HG03432 (cell line): ENCODE measurements around the gene SLC17A6.

Source experiments
- ATAC-seq: cut with Tn5 transposase; IDR thresholded peaks from one replicate; pipeline ENCODE4 v1.9.1; 2021; ENCODE audit warnings: mild to moderate bottlenecking, moderate library complexity; ENCODE audit not compliant: unreplicated experiment

The SLC17A6 gene

DNA sequence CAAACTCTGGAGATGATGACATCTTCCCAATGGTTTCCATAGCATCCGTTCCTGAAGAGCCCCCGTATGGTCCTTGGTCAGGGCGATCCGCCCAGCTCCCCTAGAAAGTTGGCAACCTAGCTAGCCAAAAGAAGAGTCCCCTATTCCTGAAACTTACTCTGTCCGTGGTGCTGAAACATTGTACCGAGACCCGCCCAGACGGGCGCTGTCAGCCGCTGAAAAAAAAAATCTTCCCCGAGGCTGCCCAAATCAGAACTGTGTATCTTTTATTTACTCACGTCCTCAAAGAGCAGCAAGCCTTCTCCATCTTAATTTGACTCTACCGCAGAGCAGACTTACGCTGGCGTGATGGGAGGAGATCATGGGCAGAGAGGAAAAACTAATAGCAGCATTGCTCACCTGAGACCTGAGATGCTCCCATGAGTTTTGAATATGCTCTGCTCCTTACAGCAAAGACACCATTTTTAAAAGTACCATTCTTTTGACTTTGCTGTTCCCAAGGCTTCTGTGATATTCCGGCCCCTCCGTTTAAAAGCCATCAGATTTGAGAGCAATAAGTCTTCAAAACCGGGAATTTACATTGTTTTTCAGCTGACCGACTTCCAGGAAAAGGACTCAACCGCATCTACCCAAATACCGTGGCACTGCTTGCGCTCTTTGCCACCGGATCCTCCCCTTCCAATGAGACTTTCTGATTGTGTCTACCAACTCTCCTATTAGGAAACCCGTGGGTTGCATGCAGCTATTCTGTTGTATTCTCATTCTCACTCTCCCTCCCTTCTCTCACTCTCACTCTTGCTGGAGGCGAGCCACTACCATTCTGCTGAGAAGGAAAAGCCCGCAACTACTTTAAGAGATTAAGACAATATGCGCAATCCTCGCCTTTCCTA, at the start of gene SLC17A6:
TSS of gene SLC17A6 (plus strand) at position 786 of the 890 bp plus-strand sequence. CDS start 153 bp downstream, outside the sequence.
- ATAC-seq = peak; percentile 66

DNA sequence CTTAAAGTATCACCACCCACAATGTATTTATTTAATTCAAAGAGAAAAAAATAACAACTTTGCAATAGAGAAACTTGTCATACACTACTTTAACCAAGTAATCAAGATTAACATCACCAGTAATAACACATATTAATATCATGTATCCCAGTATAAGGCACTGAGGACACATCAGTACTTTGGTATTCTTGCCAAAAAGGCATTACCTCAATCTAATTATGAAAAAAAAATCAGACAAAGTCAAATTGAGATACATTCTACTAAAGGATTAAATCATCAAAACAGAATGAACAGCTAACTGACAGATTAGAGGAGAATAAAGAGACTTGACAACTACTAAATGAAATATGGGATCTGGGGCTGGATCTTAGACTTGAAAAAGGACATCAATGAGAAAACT, 35.8 kb upstream of the SLC17A6 start:
- ATAC-seq = no peak

DNA sequence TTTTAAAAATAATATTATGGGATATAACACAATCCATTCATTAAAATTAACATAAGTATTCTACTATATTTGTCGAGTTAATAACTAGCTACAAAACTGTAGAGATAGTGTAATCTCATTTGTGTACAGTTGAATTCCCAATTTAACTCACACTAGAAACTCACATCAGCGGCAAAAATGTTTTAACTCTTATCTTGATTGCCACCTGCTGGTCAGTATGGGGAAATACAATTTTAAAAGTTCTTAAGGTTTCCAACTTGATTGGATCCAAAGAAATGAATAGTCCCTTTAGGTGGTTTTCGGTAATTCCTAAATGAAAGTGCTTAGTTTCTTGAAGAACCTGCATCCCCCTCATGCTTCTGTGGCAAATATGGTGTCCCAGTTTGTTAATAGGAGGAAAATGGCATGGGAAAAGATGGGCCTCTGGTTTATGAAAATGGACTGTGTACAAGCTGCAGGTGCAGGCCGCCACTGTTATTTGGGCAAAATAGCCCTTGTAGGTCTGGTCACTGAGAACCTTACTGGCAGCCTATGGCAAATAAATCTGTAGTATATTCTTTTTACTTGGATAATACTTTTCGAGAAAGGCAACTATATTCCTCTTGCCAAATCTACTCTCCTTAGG, 33.7 kb upstream of the SLC17A6 start:
- no peak for ATAC-seq

DNA sequence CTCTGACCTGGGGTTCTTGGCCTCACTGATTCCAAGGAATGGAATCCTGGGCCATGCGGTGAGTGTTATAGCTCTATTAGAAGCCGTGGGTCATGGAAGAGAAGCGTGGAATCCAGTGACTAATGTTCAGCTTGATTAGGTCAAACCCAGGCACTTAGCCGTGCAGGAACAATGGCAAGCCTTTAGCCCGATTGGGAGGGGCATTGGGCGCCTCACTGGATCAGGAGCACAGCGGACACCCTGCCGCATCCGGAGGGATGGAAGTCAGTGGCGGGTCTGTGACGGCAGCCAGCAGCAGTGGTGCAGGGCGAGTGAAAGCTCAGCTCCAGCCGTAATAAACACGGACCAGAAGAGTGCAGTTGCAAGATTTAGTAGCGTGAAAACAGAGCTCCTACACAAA, 20.5 kb upstream of the SLC17A6 start:
- no peak for ATAC-seq

DNA sequence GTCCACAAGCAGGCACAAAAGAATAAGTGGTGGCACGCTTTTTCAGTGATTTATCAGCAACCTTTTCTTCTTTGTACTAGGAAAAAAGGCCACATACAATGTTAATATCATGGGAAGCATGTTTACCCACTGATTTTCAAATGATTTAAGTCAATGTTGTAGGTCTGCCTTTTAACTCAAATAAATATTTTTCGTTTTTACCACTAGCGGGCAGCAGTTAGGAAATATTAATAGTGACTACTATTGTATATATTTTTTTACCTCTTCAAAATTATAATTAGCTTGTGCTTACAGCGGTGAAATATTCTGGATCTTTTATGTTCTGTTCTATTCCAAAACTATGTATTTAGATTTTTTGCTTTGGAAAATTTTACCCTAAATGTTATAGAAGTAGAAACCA, 6.4 kb upstream of the SLC17A6 start:
- no peak for ATAC-seq

DNA sequence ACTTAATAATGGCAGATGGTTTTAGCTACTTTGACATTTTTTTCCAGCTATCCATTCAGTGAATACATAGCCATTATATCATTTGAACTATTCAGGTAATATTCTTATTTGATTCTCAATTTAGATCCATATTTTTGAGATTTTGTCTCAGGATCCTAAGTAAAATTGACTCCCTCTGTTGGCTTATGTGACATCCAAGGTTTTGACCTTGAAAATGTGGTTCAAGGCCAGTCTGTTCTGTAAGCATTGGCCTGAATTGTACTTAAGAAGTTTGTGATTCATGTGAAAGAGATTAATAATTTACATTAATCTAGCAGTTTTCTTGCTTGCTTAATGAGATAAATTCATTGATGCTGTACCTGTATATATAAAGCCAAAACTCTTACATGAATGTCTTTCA, 1.6 kb upstream of the SLC17A6 start:
- ATAC-seq = no peak

DNA sequence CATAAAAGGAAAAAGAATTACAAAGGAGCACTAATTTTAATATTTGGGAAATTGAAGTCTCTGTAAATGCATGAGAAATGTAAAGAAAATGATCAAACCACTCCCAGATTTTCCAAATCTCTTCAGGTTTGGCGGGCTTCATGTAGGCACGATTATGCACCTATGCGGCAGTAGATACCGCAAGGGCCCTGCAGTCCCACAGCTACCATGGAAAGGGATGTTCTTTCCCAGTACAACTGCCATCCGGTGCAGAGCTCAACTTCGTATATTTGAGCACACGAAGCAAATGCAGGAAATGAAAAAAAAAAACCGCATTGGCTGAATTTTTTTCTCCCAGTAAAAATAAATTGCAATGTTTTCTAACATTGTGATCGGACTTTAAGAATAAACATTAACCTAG, 1.4 kb downstream of the SLC17A6 start:
- no peak for ATAC-seq

DNA sequence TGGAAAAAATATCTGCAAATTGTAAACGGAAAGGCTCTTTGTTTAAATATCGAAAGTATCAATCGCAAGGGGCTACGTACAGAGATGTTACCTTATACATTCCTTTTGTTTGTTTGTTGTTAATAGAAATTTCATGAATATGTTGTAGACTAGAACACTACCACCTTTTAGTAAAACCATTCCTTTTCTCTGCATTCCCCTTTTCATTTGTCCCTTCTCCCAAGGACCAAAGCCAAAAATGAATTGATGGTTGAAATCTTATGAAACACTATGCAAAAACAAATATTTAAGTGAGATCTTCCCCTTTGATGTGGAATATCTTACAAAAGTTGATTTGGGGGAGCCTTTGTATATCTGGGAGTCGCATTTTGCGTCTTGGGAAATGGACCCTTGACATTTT, 2.1 kb downstream of the SLC17A6 start:
- no peak for ATAC-seq

DNA sequence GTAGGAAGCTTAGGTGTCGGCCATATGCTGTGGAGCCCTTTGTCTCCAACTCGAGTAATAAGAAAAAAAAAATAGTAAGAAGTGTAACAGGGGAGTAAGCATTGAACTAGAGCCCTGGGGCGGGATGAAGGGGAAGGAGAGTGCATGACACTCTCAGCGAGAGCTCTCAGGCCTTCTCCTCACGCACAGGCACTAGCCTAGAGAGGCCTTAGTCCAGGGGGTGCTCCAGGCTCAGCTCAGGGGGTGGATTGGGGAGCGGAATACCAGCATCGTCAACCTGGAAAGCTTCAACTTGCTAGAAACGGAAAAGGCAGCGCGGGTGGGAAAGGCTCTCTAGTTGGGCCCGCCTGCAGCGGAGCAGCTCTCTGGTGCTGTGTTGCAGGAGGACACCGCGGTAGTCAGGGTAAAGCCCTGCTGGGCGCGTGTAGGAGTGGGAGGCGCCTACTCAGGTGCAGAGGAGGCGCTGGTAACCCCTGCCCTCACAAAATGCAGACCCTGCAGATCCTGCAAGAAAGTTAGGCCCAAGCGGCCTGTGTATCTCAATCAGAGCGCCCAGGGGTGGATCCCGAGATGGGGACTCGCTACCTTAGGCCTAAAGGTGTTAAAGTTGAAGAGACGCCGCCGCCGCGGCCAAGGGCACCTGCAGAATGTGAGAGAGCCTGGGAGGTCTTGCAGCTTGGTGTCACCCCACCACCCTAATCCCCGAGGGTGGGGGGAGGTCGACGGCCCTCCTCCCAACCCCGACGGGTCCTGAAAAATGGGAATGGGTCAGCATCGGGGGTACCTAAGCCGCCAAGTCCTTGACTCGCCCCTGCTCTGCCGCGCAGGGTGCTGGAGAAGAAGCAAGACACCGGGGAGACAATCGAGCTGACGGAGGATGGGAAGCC, 2.8 kb downstream of the SLC17A6 start:
- no peak for ATAC-seq

DNA sequence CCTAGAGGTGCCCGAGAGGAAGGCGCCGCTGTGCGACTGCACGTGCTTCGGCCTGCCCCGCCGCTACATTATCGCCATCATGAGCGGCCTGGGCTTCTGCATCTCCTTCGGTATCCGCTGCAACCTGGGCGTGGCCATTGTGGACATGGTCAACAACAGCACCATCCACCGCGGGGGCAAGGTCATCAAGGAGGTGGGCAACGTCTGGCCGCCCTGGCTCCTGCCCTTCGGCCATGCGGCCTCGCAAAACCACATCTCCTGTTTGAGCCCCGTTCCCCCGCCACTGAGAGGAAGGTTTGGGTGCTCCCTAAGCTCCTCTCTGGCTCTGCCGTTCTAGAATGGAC, 3.4 kb downstream of the SLC17A6 start:
- no peak for ATAC-seq

DNA sequence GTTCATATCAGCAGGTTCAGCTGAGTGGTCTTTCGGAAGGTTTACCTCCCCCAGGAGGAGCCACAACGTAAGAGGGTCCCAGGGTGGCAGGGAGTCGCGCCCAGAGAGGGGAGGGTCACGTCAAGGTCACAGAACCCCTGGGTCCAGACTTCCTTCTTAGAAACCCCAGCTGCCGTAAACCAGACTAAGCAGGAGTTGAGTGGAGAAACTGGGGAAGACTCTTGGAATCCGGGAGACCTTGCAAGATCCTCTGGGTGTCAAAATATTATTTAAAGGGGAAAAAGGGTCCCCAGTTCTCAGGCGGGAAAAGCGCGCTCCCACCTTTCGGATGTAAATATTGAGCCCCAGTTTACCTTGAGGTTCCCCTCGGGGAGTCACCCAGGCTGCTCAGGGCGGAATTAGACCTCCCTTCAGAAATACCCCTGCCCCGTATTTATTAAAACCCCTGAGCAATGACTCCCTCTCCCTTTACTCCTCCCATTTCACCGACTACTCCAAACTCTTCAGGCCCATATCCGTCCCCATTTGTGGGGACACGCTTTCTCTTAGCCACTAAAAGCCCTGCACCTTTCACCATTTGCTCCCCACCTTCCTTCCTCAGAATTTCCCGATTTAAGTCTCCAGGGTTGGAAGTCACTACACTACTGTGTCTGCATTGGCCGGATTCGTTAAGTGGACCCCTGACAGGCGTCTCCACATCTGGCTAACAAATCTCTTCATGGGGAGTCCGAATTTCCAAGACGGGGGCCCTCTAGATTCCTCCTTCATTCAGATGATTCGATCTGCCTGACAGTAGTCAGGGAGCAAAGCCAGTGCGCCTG, 4.2 kb downstream of the SLC17A6 start:
- no peak for ATAC-seq

DNA sequence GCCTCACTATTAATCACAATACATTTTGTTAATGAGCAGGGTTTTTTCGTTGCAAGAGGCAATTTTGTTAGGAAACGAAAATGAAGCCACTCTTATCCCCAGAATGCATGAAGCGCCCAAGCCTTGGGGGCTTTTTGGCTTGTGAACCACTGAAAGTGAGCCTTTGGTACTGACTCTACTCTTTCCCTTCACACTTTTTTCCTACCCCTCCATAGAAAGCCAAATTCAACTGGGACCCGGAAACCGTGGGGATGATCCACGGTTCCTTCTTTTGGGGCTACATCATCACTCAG, 4.8 kb downstream of the SLC17A6 start:
- ATAC-seq = no peak

DNA sequence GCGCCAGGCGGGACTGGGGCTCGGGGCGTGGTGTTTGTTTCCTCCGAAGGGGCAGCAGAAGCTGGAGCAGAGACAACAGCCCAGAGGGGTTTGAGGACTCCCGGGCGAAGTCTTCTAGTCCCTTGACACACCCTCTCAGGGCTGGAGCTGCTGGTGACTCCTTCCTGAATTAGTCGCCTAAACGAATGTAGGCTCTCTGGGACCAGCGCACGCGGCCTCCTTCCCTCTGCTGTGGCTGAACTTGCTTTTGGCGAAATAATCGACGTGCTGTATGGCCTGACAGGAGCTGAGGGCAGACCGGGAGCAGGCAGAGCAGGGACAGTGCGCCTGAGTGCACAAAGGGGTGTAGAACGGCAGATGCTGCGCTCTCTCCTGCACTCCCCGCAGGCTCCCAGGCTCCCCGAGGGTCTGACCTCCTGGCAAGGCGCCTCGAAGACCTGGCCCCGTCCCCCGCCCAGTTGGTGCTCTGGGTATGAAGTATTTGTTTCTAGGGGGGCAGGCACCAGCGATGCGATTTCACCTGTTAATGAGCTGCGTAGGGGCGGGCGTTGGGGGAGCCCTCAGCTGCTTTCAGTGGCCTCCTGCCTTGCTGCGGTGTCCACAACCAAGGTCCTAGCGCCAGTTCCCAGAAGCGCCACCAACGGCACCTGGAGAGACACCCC, 5.3 kb downstream of the SLC17A6 start:
- no peak for ATAC-seq

DNA sequence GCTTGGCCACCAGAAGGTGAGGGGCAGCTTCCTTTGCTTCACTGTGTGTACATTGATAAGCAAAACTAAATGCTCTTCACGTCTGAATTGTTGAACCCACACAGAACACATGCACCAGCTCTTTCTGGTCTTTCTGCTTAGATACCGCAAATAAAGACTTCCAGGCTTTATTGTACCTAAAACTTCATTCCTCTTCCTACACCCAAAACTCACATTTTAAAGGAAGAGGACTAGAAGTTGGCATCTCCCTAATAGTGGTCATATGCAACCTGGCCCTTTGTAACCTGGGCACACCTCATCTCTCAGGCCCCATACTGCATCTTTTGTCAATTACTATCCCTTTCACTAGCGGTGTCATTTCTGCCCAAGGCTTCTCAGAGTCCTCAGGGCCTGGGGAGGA, 5.9 kb downstream of the SLC17A6 start:
- no peak for ATAC-seq

DNA sequence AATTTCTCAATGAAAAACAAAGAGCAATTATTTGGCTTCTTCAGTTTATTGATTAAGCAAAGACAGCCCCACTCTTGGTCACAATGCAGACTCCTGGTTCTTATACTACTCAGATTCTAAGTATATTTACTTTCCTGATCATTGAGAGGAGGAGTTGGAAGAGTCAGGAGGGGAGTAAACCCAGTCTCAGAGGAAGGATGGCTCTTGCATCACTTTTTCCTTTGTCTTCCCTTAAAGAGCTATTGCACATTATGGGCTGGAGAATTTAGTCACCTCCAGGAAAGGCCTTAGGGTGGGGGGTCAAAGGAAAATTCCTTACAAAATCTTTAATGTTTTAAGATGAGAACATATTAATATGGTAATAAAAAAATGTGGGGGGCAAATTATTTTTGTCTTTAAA, 8.1 kb downstream of the SLC17A6 start:
- ATAC-seq = no peak

DNA sequence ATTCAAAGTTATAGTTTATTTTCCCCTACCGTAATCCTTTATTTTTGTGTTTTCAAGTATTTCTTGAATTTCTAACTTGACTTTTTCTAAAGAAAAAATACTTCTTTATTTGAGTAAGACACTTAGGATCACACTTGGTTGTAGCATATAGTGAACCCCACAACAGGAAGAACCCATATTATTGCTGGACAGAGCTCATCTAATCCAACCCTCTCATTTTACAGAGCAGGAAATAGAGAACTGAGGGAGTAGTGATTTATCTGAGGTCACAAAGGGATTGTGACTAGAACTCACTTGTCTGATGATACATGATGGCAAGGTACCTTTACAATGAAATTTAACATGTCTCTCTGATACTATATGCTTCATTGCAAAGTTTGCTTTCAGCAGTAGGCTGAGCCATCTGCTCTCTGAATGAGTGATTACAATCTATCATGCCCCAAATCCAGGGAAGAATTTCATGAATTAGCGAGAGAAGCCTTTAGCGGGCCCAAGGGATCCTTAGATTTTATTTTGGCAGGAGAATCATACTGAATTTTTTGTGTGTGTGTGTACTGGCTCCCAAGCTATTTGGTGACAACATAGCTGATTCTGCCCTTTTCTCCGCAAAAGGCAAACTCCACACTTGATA, 9.8 kb downstream of the SLC17A6 start:
- no peak for ATAC-seq

DNA sequence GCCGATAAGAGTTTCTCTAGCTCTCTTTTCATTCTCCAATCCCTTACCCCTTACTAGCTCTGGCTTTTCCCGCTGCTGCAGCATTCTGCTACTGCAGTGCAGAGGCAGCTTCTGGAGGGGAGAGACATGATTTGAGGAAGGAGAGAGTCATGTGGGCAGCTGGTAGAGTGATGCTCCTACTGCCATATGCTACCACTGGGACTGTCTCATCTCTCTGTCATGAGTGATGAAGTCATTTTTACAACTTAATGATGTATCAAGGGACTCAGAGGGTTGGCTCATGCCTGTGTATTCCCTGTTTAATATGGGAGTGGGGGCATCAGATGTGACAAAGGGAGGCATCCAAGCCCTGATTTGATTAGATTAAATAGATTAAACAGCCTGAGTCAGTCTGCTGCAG, 11.3 kb downstream of the SLC17A6 start:
- ATAC-seq = no peak

DNA sequence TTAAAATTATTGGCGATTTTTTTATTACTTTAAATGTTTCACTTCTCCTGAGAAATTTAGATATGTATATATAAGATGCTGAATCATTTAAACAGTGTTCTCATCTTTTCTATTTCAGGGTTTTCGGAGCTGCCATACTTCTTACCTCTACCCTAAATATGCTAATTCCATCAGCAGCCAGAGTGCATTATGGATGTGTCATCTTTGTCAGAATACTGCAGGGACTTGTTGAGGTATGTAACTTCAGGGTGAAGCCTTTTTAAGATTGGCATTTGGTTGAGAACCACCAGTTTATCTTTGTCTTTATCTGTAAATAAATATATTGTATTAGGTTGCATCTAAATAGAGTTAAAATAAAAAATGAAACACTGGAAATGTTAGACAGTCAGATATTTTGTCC, 21.1 kb downstream of the SLC17A6 start:
- ATAC-seq = no peak

DNA sequence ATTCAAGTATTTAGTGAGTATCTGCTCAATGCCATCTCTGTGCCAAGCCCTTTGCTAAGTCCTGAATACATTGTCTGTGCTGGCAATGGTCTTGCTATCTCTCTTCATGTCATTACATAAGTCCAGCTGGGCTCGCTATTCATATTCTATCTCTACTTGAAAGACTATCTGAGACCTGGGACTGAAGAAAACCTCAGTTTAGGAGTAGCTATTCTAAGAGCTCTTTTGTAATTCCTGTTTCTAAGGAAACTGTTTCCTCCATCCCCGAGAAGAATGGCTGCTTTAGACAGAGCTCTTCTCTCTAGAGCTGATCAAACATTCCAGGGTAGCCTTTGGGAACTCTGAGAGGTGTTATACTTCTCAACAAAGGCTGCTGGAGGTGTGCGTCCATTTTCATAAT, 33.0 kb downstream of the SLC17A6 start:
- no peak for ATAC-seq

DNA sequence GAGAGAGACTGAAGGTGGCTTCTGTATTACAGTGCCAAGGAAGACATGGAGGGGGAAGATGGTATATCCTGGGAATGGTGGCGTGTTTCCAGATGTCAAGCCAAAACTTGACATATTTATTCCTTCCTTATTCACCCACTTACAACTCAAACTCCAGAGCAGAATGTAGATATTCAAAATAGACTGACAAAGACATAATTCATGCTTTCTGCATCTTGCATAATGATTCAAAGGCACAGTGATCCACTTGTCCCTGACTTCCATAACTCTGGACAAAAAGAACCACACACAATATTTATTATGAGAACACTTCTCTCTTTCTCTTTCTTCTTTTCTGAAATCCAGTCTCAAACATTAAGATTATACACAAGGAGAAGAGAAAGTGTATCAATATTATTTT, 48.9 kb downstream of the SLC17A6 start:
- no peak for ATAC-seq
